ENCODE results near the gene RBM33. TPM values are rescaled to one million over a fixed set of nuclear protein-coding genes. Genes with fewer than 3 reads are reported as not detected.

The RBM33 gene
- total RNA-seq, 2 donors from 2014 or later = 86.8 to 87.1 TPM

GRCh38 chr7:155803418-155804376 is 159.2 kb downstream of the RBM33 start:
- Histone ChIP-seq H3K9ac (ENCODE audit: extremely low read depth, low read length, poor library complexity, severe bottlenecking) (peak overlapping the region; percentile 81), H3K36me3 (ENCODE audit: control insufficient read depth, insufficient read depth, low read length) (no peaks in the 10 kb centered on the region), H3K27me3 (ENCODE audit: control insufficient read depth, insufficient read depth, low read length, poor library complexity, severe bottlenecking) (peaks cover 86% of the 10 kb centered on the region), H3K4me3 (ENCODE audit: low read length) (peak overlapping the region; percentile 66), H3K4me1 (ENCODE audit: control insufficient read depth, insufficient read depth, low read length) (peaks cover 6% of the 10 kb centered on the region), H3K9me3 (ENCODE audit: control insufficient read depth, low read length) (no peaks in the 10 kb centered on the region), H3K27ac (ENCODE audit: low read depth, low read length) (no peak overlapping the region)
- H3K27ac Mint-ChIP-seq = peak overlapping the region; percentile 84
- no peaks in the 10 kb centered on the region for H3K36me3 Mint-ChIP-seq (ENCODE audit: low read depth)
- H3K4me1 Mint-ChIP-seq = peaks cover 5% of the 10 kb centered on the region
- DNase-seq = peak; percentile 90
- WGBS, 2 experiments (ENCODE audit: insufficient coverage in 1 of 2, insufficient read length in 1 of 2) = 1 to 2% methylated on average over 25 to 96 of the region's 96 CpGs
- TF ChIP-seq, protein P1, sequence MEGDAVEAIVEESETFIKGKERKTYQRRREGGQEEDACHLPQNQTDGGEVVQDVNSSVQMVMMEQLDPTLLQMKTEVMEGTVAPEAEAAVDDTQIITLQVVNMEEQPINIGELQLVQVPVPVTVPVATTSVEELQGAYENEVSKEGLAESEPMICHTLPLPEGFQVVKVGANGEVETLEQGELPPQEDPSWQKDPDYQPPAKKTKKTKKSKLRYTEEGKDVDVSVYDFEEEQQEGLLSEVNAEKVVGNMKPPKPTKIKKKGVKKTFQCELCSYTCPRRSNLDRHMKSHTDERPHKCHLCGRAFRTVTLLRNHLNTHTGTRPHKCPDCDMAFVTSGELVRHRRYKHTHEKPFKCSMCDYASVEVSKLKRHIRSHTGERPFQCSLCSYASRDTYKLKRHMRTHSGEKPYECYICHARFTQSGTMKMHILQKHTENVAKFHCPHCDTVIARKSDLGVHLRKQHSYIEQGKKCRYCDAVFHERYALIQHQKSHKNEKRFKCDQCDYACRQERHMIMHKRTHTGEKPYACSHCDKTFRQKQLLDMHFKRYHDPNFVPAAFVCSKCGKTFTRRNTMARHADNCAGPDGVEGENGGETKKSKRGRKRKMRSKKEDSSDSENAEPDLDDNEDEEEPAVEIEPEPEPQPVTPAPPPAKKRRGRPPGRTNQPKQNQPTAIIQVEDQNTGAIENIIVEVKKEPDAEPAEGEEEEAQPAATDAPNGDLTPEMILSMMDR (conservative IDR thresholded peaks at IDR 0.05) = no peak
- H3K4me3 Mint-ChIP-seq = peak overlapping the region; percentile 60
- peaks cover 74% of the 10 kb centered on the region for H3K27me3 Mint-ChIP-seq (ENCODE audit: insufficient read depth)
- H3K9me3 Mint-ChIP-seq = peaks cover 4% of the 10 kb centered on the region

GRCh38 chr7:155804431-155804831 is 160.0 kb downstream of the RBM33 start:
- Histone ChIP-seq H3K27ac (ENCODE audit: low read depth, low read length) (no peak overlapping the region), H3K36me3 (ENCODE audit: control insufficient read depth, insufficient read depth, low read length) (no peaks in the 10 kb centered on the region), H3K27me3 (ENCODE audit: control insufficient read depth, insufficient read depth, low read length, poor library complexity, severe bottlenecking) (peaks cover 86% of the 10 kb centered on the region), H3K9me3 (ENCODE audit: control insufficient read depth, low read length) (no peaks in the 10 kb centered on the region), H3K4me3 (ENCODE audit: low read length) (peak overlapping the region; percentile 66), H3K9ac (ENCODE audit: extremely low read depth, low read length, poor library complexity, severe bottlenecking) (peak overlapping the region; percentile 81), H3K4me1 (ENCODE audit: control insufficient read depth, insufficient read depth, low read length) (peaks cover 6% of the 10 kb centered on the region)
- no peaks in the 10 kb centered on the region for H3K36me3 Mint-ChIP-seq (ENCODE audit: low read depth)
- H3K9me3 Mint-ChIP-seq = peaks cover 4% of the 10 kb centered on the region
- H3K4me3 Mint-ChIP-seq = peak overlapping the region; percentile 60
- peaks cover 9% of the 10 kb centered on the region for H3K4me1 Mint-ChIP-seq
- 1% methylated on average over 13 to 17 of the region's 17 CpGs for WGBS, 2 experiments (ENCODE audit: insufficient coverage in 1 of 2, insufficient read length in 1 of 2)
- H3K27me3 Mint-ChIP-seq (ENCODE audit: insufficient read depth) = peaks cover 74% of the 10 kb centered on the region
- TF ChIP-seq, protein P1 (conservative IDR thresholded peaks at IDR 0.05) = no peak
- DNase-seq = peak; percentile 85
- peak overlapping the region; percentile 89 for H3K27ac Mint-ChIP-seq

DNA sequence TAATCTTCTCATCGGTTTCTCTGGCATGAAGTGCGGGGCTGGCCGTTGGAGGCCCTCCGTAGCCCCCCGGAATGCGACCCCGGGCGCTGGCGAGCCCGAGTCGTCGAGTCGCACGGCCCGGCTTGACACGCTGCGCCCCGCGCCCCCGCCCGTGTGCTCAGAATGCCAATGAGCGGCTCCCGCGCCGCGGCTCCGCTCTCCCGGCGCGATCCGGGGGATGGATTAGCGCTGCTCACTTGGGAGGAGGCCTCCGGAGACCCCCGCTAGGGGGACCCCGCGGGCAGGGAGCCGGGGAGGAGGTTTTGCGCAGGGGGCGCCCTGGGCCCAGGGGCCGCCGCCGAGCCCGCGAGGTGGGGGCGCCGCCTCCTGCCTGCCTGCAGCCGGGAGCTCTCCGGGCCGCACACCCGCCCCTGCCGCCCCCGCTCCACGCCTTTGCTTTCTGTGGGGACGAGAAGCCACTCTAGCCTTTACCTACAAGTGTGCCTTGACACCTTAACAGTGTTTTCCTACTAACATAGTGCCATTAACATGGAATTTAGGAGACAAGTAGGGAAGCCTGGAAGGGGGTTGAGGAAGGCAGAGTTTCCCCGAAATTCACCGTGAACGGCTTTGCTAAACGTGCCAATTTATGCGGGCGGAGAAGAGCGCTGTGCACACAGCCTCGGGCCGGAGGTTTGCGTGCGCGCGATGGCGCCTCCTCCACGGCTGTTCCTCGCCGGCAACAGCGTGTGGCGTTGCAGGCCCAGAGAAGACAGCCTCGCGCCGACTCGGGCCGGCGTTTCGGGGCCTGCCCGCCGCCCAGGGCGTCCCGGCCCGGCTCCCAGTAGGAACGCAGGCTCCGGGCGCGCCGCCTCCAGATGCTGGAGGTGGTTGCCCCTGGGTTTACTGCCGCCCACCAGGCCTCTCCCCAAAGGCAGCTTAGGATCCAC is 160.7 kb downstream of the RBM33 start:
- no peak overlapping the region for H3K27ac Mint-ChIP-seq
- peaks cover 86% of the 10 kb centered on the region for H3K27me3 ChIP-seq (ENCODE audit: control insufficient read depth, insufficient read depth, low read length, poor library complexity, severe bottlenecking)
- H3K4me1 ChIP-seq (ENCODE audit: control insufficient read depth, insufficient read depth, low read length) = peaks cover 6% of the 10 kb centered on the region
- H3K9me3 ChIP-seq (ENCODE audit: control insufficient read depth, low read length) = no peaks in the 10 kb centered on the region
- peak; percentile 95 for DNase-seq
- no peaks in the 10 kb centered on the region for H3K36me3 ChIP-seq (ENCODE audit: control insufficient read depth, insufficient read depth, low read length)
- peaks cover 4% of the 10 kb centered on the region for H3K9me3 Mint-ChIP-seq
- no peak overlapping the region for H3K27ac ChIP-seq (ENCODE audit: low read depth, low read length)
- peak overlapping the region; percentile 81 for H3K9ac ChIP-seq (ENCODE audit: extremely low read depth, low read length, poor library complexity, severe bottlenecking)
- peaks cover 71% of the 10 kb centered on the region for H3K27me3 Mint-ChIP-seq (ENCODE audit: insufficient read depth)
- peaks cover 10% of the 10 kb centered on the region for H3K4me1 Mint-ChIP-seq
- 3% methylated on average over 25 to 91 of the region's 91 CpGs for WGBS, 2 experiments (ENCODE audit: insufficient coverage in 1 of 2, insufficient read length in 1 of 2)
- no peaks in the 10 kb centered on the region for H3K36me3 Mint-ChIP-seq (ENCODE audit: low read depth)
- H3K4me3 Mint-ChIP-seq = peak overlapping the region; percentile 60
- peak overlapping the region; percentile 70 for H3K4me3 ChIP-seq (ENCODE audit: low read length)
- TF ChIP-seq, protein P1 (conservative IDR thresholded peaks at IDR 0.05) = peak; percentile 94
